Measurements from ENCODE around the gene TAF1C.

- no peak for TF ChIP-seq CTCF (IDR thresholded peaks at IDR 0.05)
- no peak for TF ChIP-seq REST (IDR thresholded peaks at IDR 0.05; ENCODE audit: low read depth, low read length)
- TF ChIP-seq USF2 (IDR thresholded peaks at IDR 0.05; ENCODE audit: borderline replicate concordance, low read depth, low read length) = no peak
- TF ChIP-seq MAX (IDR thresholded peaks at IDR 0.05; ENCODE audit: low read depth) = no peak
- no peak for TF ChIP-seq EP300 (IDR thresholded peaks at IDR 0.05; ENCODE audit: borderline replicate concordance in 1 of 2, low read depth in 1 of 2, low read length in 1 of 2)
- TF ChIP-seq RAD21 (IDR thresholded peaks at IDR 0.05; ENCODE audit: low read length) = no peak
- TF ChIP-seq POLR2AphosphoS5 (IDR thresholded peaks at IDR 0.05; ENCODE audit: low read depth, low read length) = no peak
- no peak for TF ChIP-seq GABPA (IDR thresholded peaks at IDR 0.05; ENCODE audit: low read depth)
These were observed 10.0 kb upstream of the TAF1C start for GRCh38 chr16:84196727-84197394.
